CD4-positive, alpha-beta T cell (primary cell): ENCODE results near the gene TMEM256. TPM values are rescaled to one million over a fixed set of nuclear protein-coding genes. Genes with fewer than 3 reads are reported as not detected.

Experiments used
- ATAC-seq: fragments of 200-7000 bp; cut with Tn5 transposase; one replicate; pipeline ENCODE4 v1.10.0; 2022; ENCODE audit warnings: mild to moderate bottlenecking; ENCODE audit not compliant: poor library complexity
- CTCF ChIA-PET: fragments of 350-600 bp; sonication (Branson Sonifier 250); formaldehyde crosslinking; loops from one replicate; lab custom pipeline; 2021; ENCODE audit warnings: antibody characterized with exemption, inconsistent platforms; lab: Charles Lee
- POLR2A ChIA-PET: fragments of 350-600 bp; sonication (Branson Sonifier 250); formaldehyde crosslinking; loops from one replicate; lab custom pipeline; 2021; ENCODE audit warnings: antibody characterized with exemption, inconsistent platforms; lab: Charles Lee
- DNase-seq, 14 experiments: peaks; one replicate each; pipeline ENCODE4 v3.0.0-alpha.2; 2013 to 2020; ENCODE audit warnings: mixed read lengths in 2 of 14
- H3K27ac ChIP-seq, 2 donors: one replicate each; pipeline versions ENCODE4 v1.5.1 to v1.7.0; 2013; ENCODE audit warnings: low read length in 2 of 2, low read depth in 1 of 2, mild to moderate bottlenecking in 1 of 2
- H3K27me3 ChIP-seq, 2 experiments: 1 replicate in 1 of 2; 2 replicates in 1 of 2; pipeline versions ENCODE4 v1.6.1 to v1.7.0; 2013; ENCODE audit warnings: low read length in 2 of 2, control low read depth in 1 of 2, mild to moderate bottlenecking in 1 of 2, moderate library complexity in 1 of 2; ENCODE audit not compliant: insufficient read depth in 2 of 2, control insufficient read depth in 1 of 2
- H3K36me3 ChIP-seq: one replicate; pipeline ENCODE4 v1.6.1; 2013; ENCODE audit warnings: low read length, control low read depth; ENCODE audit not compliant: insufficient read depth
- H3K4me1 ChIP-seq: one replicate; pipeline ENCODE4 v1.6.1; 2013; ENCODE audit warnings: low read length, control low read depth; ENCODE audit not compliant: insufficient read depth
- H3K4me3 ChIP-seq: one replicate; pipeline ENCODE4 v1.5.1; 2013; ENCODE audit warnings: mild to moderate bottlenecking, low read length, moderate library complexity
- H3K9me3 ChIP-seq, 2 experiments: 1 replicate in 1 of 2; 2 replicates in 1 of 2; pipeline versions ENCODE4 v1.6.1 to v1.7.0; 2013; ENCODE audit warnings: low read length in 2 of 2, mild to moderate bottlenecking in 2 of 2, control low read depth in 1 of 2, moderate library complexity in 1 of 2; ENCODE audit not compliant: control insufficient read depth in 1 of 2, insufficient read depth in 1 of 2
- H3K27ac Mint-ChIP-seq: one replicate; pipeline ENCODE4 v1.8.0; 2020; ENCODE audit warnings: mixed read lengths
- H3K27me3 Mint-ChIP-seq: one replicate; pipeline ENCODE4 v1.8.0; 2021; ENCODE audit warnings: mixed read lengths
- H3K36me3 Mint-ChIP-seq: one replicate; pipeline ENCODE4 v1.8.0; 2021; ENCODE audit warnings: low read depth, mixed read lengths
- H3K4me1 Mint-ChIP-seq: one replicate; pipeline ENCODE4 v1.8.0; 2021; ENCODE audit warnings: low read depth, mixed read lengths
- H3K4me3 Mint-ChIP-seq: one replicate; pipeline ENCODE4 v1.8.0; 2020; ENCODE audit warnings: mild to moderate bottlenecking, mixed read lengths
- H3K9me3 Mint-ChIP-seq: one replicate; pipeline ENCODE4 v1.8.0; 2020; ENCODE audit warnings: mixed read lengths
- CTCF ChIP-seq: fragments of 200-600 bp; IDR thresholded peaks from one replicate; pipeline ENCODE4 v1.8.0; 2022; ENCODE audit warnings: antibody characterized with exemption, mild to moderate bottlenecking
- intact Hi-C, 2 experiments: fragments of 100-400 bp; cut with DNase I in 1 of 2; cut with micrococcal nuclease in 1 of 2; formaldehyde crosslinking; loops; one replicate each; pipeline versions ENCODE4 v1.15.1 to v1.9.0; 2023 to 2025; cut with DNase I, micrococcal nuclease
- total RNA-seq, 174 experiments: library from RNA in 2 of 174; stranded (reverse) in 2 of 174; gene quantifications; one replicate each; pipeline ENCODE4 v1.2.3 and lab custom pipeline; 2021 to 2026

TMEM256 gene
- total RNA-seq, 2 experiments from 2014 or later, result 29.0 to 29.4 TPM

- H3K9me3 Mint-ChIP-seq, result no peaks in the 10 kb centered on the region
- Histone ChIP-seq H3K36me3 (no peaks in the 10 kb centered on the region), H3K9me3 (no peaks in the 10 kb centered on the region), H3K4me1 (no peaks in the 10 kb centered on the region), H3K27ac (no peak overlapping the region), H3K4me3 (no peak overlapping the region), H3K27me3 (no peaks in the 10 kb centered on the region)
- ChIA-PET POLR2A (no interaction called here), CTCF (no interaction called here)
- no peak for DNase-seq
- intact Hi-C loops, result no loop called here
- TF ChIP-seq CTCF, result no peak
- no peaks in the 10 kb centered on the region for H3K36me3 Mint-ChIP-seq
- no peak overlapping the region for H3K27ac Mint-ChIP-seq
- H3K4me3 Mint-ChIP-seq, result no peak overlapping the region
- H3K4me1 Mint-ChIP-seq, result no peaks in the 10 kb centered on the region
- H3K27me3 Mint-ChIP-seq, result peaks cover 3% of the 10 kb centered on the region
- ATAC-seq, result no peak
Measured at GRCh38 chr17:7361906-7362305, 42.0 kb downstream of the TMEM256 start.

- no peak for ATAC-seq
- peaks cover 28% of the 10 kb centered on the region for H3K4me1 ChIP-seq
- Mint-ChIP-seq H3K27ac (no peak overlapping the region), H3K4me1 (peaks cover 25% of the 10 kb centered on the region), H3K36me3 (no peaks in the 10 kb centered on the region), H3K27me3 (peaks cover 3% of the 10 kb centered on the region), H3K9me3 (no peaks in the 10 kb centered on the region), H3K4me3 (no peak overlapping the region)
- no peaks in the 10 kb centered on the region for H3K9me3 ChIP-seq
- TF ChIP-seq CTCF, result no peak
- no peak overlapping the region for H3K4me3 ChIP-seq
- ChIA-PET POLR2A (interaction anchor here (1.9 to 2.2 kb wide), 2 partner anchors 79 to 127 kb away, joined by 10 to 15 read pairs; partner anchors contain the start of gene POLR2A), CTCF (interaction anchor here (5.1 kb wide), 1 partner anchor 79 kb away, joined by 55 read pairs; the partner anchor contains the start of gene TMEM102)
- intact Hi-C loops, result loop anchor here (2.0 to 10.0 kb wide), 5 partner anchors 47 to 203 kb away; partner anchors contain the start of genes SENP3 (in 2 of the 2), NLGN2 (in 1 of the 2) and TMEM256 (in 1 of the 2)
- no peak for DNase-seq
- H3K36me3 ChIP-seq, result no peaks in the 10 kb centered on the region
- H3K27ac ChIP-seq, result no peak overlapping the region
- no peaks in the 10 kb centered on the region for H3K27me3 ChIP-seq
Measured at GRCh38 chr17:7357381-7357780, 46.5 kb downstream of the TMEM256 start.

DNA sequence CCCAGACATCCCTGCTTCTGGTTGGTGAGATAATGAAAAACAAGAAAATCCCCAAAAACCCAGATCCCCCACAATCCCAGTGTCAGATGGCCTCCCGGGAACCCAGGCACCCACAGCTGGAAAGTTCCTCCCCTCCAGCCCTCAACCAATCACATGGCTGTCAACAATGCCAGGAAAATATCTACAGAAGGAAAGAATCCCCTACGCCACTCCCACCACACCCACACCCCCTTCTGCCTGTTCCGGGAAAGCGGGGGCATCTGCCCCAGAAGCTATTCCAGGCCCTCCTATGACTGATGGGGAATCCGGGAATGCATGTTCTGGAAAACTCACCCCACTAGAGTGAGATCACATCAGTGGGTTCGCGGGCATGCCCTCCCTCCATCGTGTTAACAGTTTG is 47.1 kb downstream of the TMEM256 start:
- no peak for TF ChIP-seq CTCF
- Mint-ChIP-seq H3K36me3 (no peaks in the 10 kb centered on the region), H3K4me1 (peaks cover 26% of the 10 kb centered on the region), H3K4me3 (no peak overlapping the region), H3K9me3 (no peaks in the 10 kb centered on the region), H3K27me3 (peaks cover under 1% of the 10 kb centered on the region), H3K27ac (no peak overlapping the region)
- no peaks in the 10 kb centered on the region for H3K9me3 ChIP-seq
- no peak overlapping the region for H3K27ac ChIP-seq
- CTCF ChIA-PET, result interaction anchor here (1.2 to 5.1 kb wide), 14 partner anchors 9 to 331 kb away, joined by 3 to 55 read pairs (median 6); partner anchors contain the start of genes ACAP1, FGF11, FXR2 and NEURL4
- no peak for DNase-seq
- no peaks in the 10 kb centered on the region for H3K27me3 ChIP-seq
- no peaks in the 10 kb centered on the region for H3K36me3 ChIP-seq
- POLR2A ChIA-PET, result interaction anchor here (0.9 to 2.7 kb wide), 7 partner anchors 27 to 330 kb away, joined by 4 to 15 read pairs (median 6); partner anchors contain the start of genes POLR2A and TMEM102
- intact Hi-C loops, result loop anchor here (1.0 to 10.0 kb wide), 7 partner anchors 48 to 233 kb away; partner anchors contain the start of genes SENP3 (in 2 of the 2), NLGN2 (in 1 of the 2) and TMEM256 (in 1 of the 2)
- ATAC-seq, result no peak
- no peak overlapping the region for H3K4me3 ChIP-seq
- H3K4me1 ChIP-seq, result peaks cover 32% of the 10 kb centered on the region
